Activated naive CD4-positive, alpha-beta T cell treated with Interleukin-2 at 50 U/mL for 16 hours (primary cell): ENCODE measurements around the gene RBM20.

Experiments used
- DNase-seq: peaks from one replicate; pipeline ENCODE4 v3.0.0-alpha.2; 2020

The RBM20 gene

DNA sequence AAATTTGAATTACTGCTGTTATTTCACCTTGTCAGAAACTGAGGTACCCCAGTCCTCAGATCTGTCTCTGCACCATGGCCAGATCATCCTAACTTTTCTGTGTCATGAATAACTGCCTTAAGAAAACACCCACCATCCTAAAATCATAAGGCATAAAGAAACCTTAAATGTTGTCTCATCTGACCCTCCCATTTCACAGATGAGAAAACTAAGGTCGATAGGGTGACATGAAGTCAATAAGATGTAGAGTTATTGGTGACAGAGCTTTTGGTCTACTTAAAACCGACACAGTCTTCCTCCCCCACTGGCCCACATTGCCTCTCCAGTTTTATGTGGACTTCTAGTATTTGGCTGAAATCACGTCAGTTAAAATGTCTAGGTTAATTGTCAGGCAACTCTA, 126.1 kb downstream of the RBM20 start:
- DNase-seq, result no peak

DNA sequence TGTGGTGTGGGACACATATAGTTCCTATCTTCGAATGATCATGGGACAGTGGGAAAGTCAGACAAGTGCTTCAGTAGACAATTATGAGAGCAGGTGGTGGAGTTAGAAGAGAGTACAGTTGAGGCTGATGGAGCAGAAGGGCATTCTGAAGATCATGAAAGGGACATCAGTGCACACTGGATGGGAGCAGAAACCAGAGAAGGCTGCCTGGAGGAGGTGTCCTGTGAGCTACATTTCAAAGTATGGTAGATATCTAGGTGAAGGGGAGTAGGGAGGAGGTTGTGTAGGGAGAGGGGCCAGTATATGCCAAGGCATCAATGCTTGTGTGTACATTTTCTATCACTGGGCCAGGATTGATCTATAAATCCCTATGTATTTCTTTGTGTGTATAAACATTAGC, 127.3 kb downstream of the RBM20 start:
- no peak for DNase-seq

DNA sequence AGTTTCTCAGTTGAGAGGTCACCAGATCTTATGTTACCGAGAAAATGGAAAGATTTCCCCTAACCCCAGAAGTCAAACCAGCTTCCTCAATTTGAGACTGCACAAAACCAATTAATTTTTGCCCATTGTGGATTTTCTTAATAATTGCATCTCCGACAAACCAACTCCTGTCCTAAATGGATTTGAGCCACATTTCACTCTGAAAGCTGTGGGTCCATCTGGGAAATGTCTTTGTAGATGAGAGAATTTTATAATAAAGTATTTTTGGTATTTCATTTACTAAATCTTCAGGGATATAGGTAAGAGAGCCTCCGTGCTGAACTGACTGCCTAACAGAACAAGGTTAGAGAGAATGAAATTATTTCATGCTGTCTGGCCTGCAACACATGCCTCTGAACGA, 127.9 kb downstream of the RBM20 start:
- DNase-seq, result no peak

DNA sequence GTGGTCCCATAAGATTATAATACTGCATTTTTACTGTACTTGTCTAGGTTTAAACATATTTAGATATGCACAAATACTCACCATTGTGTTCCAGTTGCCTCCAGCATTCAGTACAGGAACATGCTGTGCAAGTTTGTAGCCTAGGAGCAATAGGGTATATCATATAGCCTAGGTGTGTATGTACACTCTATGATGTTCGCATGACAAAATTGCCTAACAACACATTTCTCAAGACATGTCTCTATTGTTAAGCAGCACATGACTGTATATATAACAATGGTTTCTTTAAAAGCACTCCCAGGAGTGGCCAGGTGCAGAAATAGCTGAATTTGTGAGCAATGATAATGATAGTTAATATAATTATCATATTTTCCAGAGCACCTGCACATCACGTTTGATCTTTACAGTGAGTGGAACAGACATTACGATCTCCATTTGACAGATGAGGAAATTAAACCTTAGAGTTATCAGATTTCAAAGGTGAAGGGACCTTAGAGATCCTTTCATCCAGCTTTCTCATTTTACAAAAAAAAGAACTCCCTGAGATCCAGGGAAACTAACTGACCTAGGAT, 128.4 kb downstream of the RBM20 start:
- DNase-seq, result no peak

GRCh38 chr10:110773693-110774068, 129.5 kb downstream of the RBM20 start:
- no peak for DNase-seq

- peak; percentile 47 for DNase-seq
Measured at GRCh38 chr10:110774069-110775019, 130.2 kb downstream of the RBM20 start.

DNA sequence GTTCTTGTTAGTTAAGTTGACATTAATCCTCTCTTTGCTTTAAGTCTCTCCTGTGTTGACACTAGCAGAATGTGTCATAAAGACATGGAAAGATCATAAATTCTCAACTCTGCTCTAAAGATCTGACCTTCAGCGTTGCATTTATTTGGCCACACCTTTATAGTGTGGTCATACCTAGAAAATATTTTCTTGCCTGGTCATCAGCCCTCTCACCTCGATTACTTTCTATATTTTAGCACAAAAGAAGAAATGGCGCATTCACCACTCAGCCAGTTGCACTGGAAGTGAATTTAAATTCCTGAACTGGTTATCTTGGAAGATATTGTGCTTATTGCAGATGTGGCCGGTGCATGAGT, 130.9 kb downstream of the RBM20 start:
- no peak for DNase-seq

- DNase-seq, result no peak
Measured at GRCh38 chr10:110775406-110775805, 131.3 kb downstream of the RBM20 start.

- no peak for DNase-seq
Measured at GRCh38 chr10:110777017-110777416, 132.9 kb downstream of the RBM20 start.

DNA sequence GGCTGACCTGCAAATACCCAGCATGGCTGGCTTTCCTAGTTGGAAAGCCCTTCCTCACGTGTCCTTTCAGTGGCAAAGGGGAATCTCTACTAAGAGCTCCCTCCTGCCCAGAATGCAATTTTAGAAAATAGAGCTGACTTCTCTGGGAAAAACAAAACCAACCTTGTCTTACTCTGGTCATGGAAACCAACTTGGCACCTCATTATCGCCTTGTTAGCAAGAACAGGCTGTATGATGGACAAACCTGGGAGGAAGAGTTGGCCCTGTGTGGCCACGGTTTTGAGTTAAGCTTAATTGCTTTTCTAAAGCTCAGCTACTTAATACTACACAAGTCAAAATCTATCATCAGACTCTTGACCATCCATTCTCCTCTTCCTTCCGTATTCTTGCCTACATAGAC, 133.5 kb downstream of the RBM20 start:
- DNase-seq, result no peak

DNA sequence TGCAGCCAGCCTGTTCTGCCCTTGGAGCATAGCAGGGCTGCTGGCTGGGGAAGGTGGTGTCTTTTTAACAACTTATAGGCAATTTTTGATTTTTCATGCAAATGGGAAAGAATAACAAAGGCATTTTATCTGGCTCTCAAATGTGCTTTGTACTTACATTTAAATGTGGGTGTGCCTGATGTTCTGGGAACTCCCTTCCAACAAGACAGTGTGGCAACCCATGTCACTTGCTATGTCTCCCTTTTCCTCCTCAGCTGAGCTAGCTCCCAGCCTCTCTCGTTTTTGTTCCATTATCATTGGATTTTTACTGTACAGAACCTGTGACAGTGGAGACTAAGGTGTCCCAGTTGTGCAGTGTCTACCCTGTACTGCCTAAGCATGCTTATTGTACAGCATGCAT, 134.1 kb downstream of the RBM20 start:
- DNase-seq, result no peak

GRCh38 chr10:110779489-110779888, 135.4 kb downstream of the RBM20 start:
- DNase-seq, result no peak

GRCh38 chr10:110780704-110781103, 136.6 kb downstream of the RBM20 start:
- no peak for DNase-seq

DNA sequence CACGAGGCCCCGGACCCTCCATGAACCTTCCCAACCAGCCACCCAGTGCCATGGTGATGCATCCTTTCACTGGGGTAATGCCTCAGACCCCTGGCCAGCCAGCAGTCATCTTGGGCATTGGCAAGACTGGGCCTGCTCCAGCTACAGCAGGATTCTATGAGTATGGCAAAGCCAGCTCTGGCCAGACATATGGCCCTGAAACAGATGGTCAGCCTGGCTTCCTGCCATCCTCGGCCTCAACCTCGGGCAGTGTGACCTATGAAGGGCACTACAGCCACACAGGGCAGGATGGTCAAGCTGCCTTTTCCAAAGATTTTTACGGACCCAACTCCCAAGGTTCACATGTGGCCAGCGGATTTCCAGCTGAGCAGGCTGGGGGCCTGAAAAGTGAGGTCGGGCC, 137.0 kb downstream of the RBM20 start:
- DNase-seq, result no peak

DNA sequence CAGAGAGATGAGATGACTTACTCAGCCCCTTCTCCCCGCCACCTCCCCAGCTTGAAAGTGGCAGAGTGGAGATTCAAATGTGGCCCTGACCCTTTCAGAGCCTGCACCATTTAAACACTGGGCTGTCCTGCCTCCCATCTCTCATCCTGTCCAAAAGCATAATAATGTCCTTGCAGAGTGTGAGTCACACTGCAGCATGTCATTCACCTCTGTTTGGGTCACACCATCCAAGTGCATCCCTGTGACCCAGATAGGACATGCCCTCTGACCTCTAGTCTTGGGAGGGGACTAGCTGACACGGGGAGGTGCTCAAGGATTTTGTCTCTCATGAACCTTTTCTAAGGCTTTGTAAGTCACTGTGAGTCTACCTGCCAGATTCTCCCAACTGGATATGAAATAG, 138.5 kb downstream of the RBM20 start:
- no peak for DNase-seq

DNA sequence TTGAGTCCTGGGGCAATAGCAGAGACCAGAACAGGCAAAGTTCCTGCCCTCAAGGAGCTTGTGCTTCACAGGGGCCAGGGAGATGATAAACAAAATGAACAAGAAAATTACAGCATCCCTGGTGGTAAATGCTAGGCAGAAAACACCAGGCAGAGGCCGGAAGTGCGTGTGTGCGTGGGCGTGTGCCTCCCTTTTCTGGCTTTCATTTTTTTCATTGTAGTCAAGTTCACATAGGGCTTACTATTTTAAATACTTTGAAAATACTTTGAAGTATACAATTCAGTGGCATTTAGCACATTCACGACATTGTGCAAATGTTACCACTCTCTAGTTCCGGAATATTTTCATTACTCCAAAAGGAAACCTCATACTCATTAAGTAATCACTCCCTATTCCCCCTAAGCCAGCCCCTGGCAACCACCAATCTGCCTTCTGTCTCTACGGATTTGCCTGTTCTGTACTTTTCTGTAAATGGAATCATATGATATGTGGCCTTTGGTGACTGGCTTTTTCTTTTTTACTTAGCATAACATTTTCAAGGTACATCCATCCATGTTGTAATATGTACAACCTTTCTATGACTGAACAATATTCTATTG, 139.5 kb downstream of the RBM20 start:
- DNase-seq, result peak; percentile 75

GRCh38 chr10:110784198-110784597, 140.1 kb downstream of the RBM20 start:
- no peak for DNase-seq

DNA sequence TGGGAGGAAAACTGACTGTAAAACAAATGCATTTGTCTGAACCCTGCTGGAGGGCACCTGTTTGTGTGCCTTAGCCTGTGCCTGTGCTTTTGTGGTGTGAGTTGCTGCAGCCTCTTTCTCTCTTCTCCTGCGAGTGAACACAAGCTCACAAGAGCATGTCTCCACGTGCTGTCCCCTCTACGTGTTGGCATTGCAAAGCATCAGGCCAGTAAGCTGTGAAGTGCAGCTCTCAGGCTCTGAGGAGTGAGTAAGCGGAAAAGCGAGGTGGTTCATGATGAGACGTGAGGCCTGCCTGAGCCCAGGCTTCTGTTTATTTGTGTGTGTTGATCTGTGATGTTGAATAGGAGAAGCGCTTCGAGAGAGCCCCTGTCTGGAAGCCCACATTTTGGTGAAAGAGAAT, 142.0 kb downstream of the RBM20 start:
- DNase-seq, result no peak

DNA sequence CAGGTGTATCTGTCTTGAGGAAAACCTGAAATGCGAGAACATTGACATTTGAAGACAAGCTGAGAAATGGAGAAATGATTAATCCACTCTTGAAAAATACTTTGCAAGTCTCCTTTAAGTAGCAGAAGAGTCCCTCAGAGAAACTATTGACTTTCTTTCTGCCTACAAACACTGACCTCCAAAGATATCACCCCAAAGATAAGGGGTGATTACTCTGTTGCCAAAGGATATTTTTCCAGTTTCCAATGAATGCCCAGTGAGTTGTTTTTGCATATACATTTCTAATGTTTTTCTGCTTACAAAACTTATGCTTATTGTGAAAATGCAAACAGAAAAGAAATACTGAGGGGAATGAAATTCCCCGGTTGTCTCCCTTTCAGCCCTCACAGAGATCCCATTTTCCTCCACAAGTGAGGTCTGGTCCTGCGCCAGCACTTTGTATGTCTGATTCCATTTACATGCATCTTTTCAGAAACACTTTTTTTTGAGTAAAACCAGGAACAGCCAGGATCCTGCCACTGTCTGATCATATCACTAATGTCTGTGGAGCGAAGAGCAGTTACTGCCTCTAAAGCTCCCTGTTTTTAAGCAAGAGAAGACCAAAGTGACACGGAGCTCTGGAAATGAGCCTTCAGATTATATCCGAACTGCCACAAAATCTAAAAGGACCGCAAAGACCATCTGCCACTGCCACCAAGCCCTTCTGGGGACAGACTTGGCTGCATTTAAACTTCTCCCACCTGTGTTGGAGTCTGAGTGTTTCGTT, 144.7 kb downstream of the RBM20 start:
- DNase-seq, result no peak

- DNase-seq, result no peak
Measured at GRCh38 chr10:110789604-110790433, 145.7 kb downstream of the RBM20 start.

- DNase-seq, result no peak
Measured at GRCh38 chr10:110790913-110791506, 146.9 kb downstream of the RBM20 start.

GRCh38 chr10:110791541-110792073, 147.5 kb downstream of the RBM20 start:
- no peak for DNase-seq
